Smooth muscle cell (in vitro differentiated cells): ENCODE measurements around the gene PRPF19. TPM values are rescaled to one million over a fixed set of nuclear protein-coding genes. Genes with fewer than 3 reads are reported as not detected.

ENCODE experiments used
- DNase-seq: peaks from one replicate; lab custom pipeline; 2025; ENCODE audit not compliant: unreplicated experiment; lab: John Stamatoyannopoulos, UW
- H2AFZ ChIP-seq: fragments of 200-600 bp; sonication (generic); 2 replicates; pipeline ENCODE4 v1.6.0; 2016; ENCODE audit warnings: antibody characterized with exemption, low read depth, mild to moderate bottlenecking
- H3F3A ChIP-seq: fragments of 200-600 bp; sonication (generic); 2 replicates; pipeline ENCODE4 v1.6.0; 2017; ENCODE audit warnings: antibody characterized with exemption, low read depth
- H3K27ac ChIP-seq: fragments of 200-600 bp; sonication (generic); 2 replicates; pipeline ENCODE4 v1.5.1; 2016; ENCODE audit warnings: low read depth, mild to moderate bottlenecking
- H3K27me3 ChIP-seq: fragments of 200-600 bp; sonication (generic); 2 replicates; pipeline ENCODE4 v1.6.1; 2016; ENCODE audit warnings: low read depth, mild to moderate bottlenecking
- H3K36me3 ChIP-seq: fragments of 200-600 bp; sonication (generic); 2 replicates; pipeline ENCODE4 v1.5.1; 2016; ENCODE audit warnings: low read depth
- H3K4me1 ChIP-seq: fragments of 200-600 bp; sonication (generic); 2 replicates; pipeline ENCODE4 v1.5.1; 2016; ENCODE audit warnings: low read depth
- H3K4me2 ChIP-seq: fragments of 200-600 bp; sonication (generic); 2 replicates; pipeline ENCODE4 v1.6.0; 2016; ENCODE audit warnings: mild to moderate bottlenecking
- H3K4me3 ChIP-seq: fragments of 200-600 bp; sonication (generic); 2 replicates; pipeline ENCODE4 v1.5.1; 2016; ENCODE audit warnings: mild to moderate bottlenecking
- H3K79me2 ChIP-seq: fragments of 200-600 bp; sonication (generic); 2 replicates; pipeline ENCODE4 v1.6.0; 2016; ENCODE audit warnings: low read depth, mild to moderate bottlenecking
- H3K9ac ChIP-seq: fragments of 200-600 bp; sonication (generic); 2 replicates; pipeline ENCODE4 v1.6.0; 2016; ENCODE audit warnings: low read depth
- H3K9me3 ChIP-seq: fragments of 200-600 bp; sonication (generic); replicated peaks from 2 replicates; pipeline ENCODE4 v1.5.1; 2016; ENCODE audit warnings: low read depth
- H4K20me1 ChIP-seq: fragments of 200-600 bp; sonication (generic); 2 replicates; pipeline ENCODE4 v1.6.0; 2016; ENCODE audit warnings: low read depth
- CTCF ChIP-seq: fragments of 200-600 bp; sonication (generic); IDR thresholded peaks from 2 replicates; pipeline ENCODE4 v1.5.1; 2017; ENCODE audit warnings: borderline replicate concordance, mild to moderate bottlenecking, antibody characterized with exemption; ENCODE audit not compliant: insufficient read depth, poor library complexity, severe bottlenecking
- WGBS: methylation state at CpG from one replicate; pipeline ENCODE4 v1.1.7; 2016; ENCODE audit warnings: low lambda C conversion rate; 5-methylcytosine and 5-hydroxymethylcytosine counted together
- polyA plus RNA-seq: library from polyadenylated mRNA; unstranded; fragments of >200 nt; fragmentation: Nextera tagmentation; extraction: Ambion mirVana; gene quantifications from 2 replicates; pipeline ENCODE4 v1.2.1, GENCODE V29; 2016
- total RNA-seq: library from RNA; depleted of rRNA; stranded (reverse); fragments of >200 nt; gene quantifications from 2 replicates; pipeline ENCODE4 v1.2.3, GENCODE V29; 2014

The PRPF19 gene
- total and polyA plus RNA-seq, 2 experiments from 2014 or later: 10.2 to 33.0 TPM

GRCh38 chr11:60937811-60938210 lies 31.4 kb upstream of the PRPF19 start:
- no peaks in the 10 kb centered on the region for H4K20me1 ChIP-seq
- TF ChIP-seq CTCF: no peak
- no peak overlapping the region for H2AFZ ChIP-seq
- H3K4me1 ChIP-seq: no peaks in the 10 kb centered on the region
- no peaks in the 10 kb centered on the region for H3K9me3 ChIP-seq
- H3F3A ChIP-seq: no peaks in the 10 kb centered on the region
- no peak overlapping the region for H3K9ac ChIP-seq
- H3K36me3 ChIP-seq: no peaks in the 10 kb centered on the region
- H3K4me3 ChIP-seq: no peak overlapping the region
- DNase-seq: no peak
- no peak overlapping the region for H3K27ac ChIP-seq
- WGBS: 98% methylated on average over 8 of the region's 8 CpGs
- no peak overlapping the region for H3K4me2 ChIP-seq
- H3K27me3 ChIP-seq: no peaks in the 10 kb centered on the region
- H3K79me2 ChIP-seq: no peaks in the 10 kb centered on the region

GRCh38 chr11:60937144-60937527 lies 30.8 kb upstream of the PRPF19 start:
- no peak overlapping the region for H3K9ac ChIP-seq
- H3K36me3 ChIP-seq: no peaks in the 10 kb centered on the region
- no peaks in the 10 kb centered on the region for H3K9me3 ChIP-seq
- H3F3A ChIP-seq: no peaks in the 10 kb centered on the region
- no peaks in the 10 kb centered on the region for H4K20me1 ChIP-seq
- H3K79me2 ChIP-seq: no peaks in the 10 kb centered on the region
- H3K27ac ChIP-seq: no peak overlapping the region
- no peak overlapping the region for H2AFZ ChIP-seq
- H3K27me3 ChIP-seq: no peaks in the 10 kb centered on the region
- no peaks in the 10 kb centered on the region for H3K4me1 ChIP-seq
- no peak overlapping the region for H3K4me2 ChIP-seq
- WGBS: 93% methylated on average over 12 of the region's 12 CpGs
- TF ChIP-seq CTCF: no peak
- DNase-seq: no peak
- H3K4me3 ChIP-seq: no peak overlapping the region

- H4K20me1 ChIP-seq: no peaks in the 10 kb centered on the region
- no peaks in the 10 kb centered on the region for H3F3A ChIP-seq
- H3K27me3 ChIP-seq: no peaks in the 10 kb centered on the region
- H3K4me3 ChIP-seq: no peak overlapping the region
- no peak overlapping the region for H3K4me2 ChIP-seq
- H3K9ac ChIP-seq: no peak overlapping the region
- H3K79me2 ChIP-seq: no peaks in the 10 kb centered on the region
- H2AFZ ChIP-seq: no peak overlapping the region
- WGBS: 97% methylated on average over 16 of the region's 18 CpGs
- H3K9me3 ChIP-seq: no peaks in the 10 kb centered on the region
- H3K4me1 ChIP-seq: no peaks in the 10 kb centered on the region
- DNase-seq: no peak
- no peak for TF ChIP-seq CTCF
- H3K27ac ChIP-seq: no peak overlapping the region
- no peaks in the 10 kb centered on the region for H3K36me3 ChIP-seq
These were observed 30.2 kb upstream of the PRPF19 start for GRCh38 chr11:60936467-60937143.

- Histone ChIP-seq H3K36me3 (no peaks in the 10 kb centered on the region), H3K4me3 (no peak overlapping the region), H3K9me3 (no peaks in the 10 kb centered on the region), H3K4me2 (no peak overlapping the region), H3K27me3 (no peaks in the 10 kb centered on the region), H3K79me2 (no peaks in the 10 kb centered on the region), H2AFZ (no peak overlapping the region), H4K20me1 (no peaks in the 10 kb centered on the region), H3K9ac (no peak overlapping the region), H3K4me1 (no peaks in the 10 kb centered on the region), H3F3A (no peaks in the 10 kb centered on the region), H3K27ac (no peak overlapping the region)
- WGBS: 98% methylated on average over 27 of the region's 27 CpGs
- TF ChIP-seq CTCF: no peak
- DNase-seq: no peak
These were observed 29.5 kb upstream of the PRPF19 start for GRCh38 chr11:60935676-60936442.
